ENCODE data around the gene LIN28A. TPM values are rescaled to one million over a fixed set of nuclear protein-coding genes. Genes with fewer than 3 reads are reported as not detected.
A peak's percentile ranks its signal among the peaks of the same experiment; 100 is the strongest.
"Not testable (repeated sequence)": the region's sequence is repeated elsewhere in the genome, so short reads cannot be mapped to it uniquely, and the experiment has no call there.

The LIN28A gene
- total RNA-seq, 1 donor from 2014 or later = not detected

DNA sequence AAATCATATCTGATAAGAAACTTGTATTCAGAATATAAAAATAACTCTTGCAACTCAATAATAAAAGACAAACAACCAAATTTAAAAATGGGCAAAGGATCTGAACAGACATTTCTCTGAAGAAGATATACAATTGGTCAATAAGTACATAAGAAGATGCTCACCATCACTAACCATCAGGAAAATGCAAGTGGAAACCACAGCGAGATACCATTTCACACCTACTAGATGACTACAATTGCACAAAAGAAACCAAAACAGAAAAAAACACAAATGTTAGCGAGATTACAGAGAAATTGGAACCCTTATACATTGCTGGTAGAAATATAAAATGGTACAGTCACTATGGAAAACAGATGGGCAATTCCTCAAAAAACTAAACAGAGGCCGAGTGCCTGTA lies 26.5 kb upstream of the LIN28A start:
- no peak for DNase-seq (ENCODE audit: low spot score)
- no peak for ATAC-seq
- intact Hi-C loops (cut with DNase I) = no loop called here

DNA sequence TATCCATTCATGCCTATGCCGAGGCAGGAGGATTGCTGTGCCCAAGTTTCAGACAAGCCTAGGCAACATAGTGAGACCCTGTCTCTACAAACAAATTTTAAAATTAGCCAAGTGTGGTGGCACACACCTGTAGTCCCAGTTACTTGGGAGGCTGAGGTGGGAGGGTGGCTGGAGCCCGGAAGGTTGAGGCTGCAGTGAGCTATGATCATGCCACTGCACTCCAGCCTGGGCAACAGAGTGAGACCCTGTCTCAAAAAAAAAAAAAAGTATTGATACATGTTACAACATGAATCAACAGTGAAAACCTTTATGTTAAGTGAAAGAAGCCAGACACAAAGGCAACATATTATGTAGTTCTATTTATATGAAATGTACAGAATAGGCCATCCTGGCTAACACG lies 25.6 kb upstream of the LIN28A start:
- DNase-seq (ENCODE audit: low spot score); intact Hi-C loops (cut with DNase I); ATAC-seq: not testable (repeated sequence)

DNA sequence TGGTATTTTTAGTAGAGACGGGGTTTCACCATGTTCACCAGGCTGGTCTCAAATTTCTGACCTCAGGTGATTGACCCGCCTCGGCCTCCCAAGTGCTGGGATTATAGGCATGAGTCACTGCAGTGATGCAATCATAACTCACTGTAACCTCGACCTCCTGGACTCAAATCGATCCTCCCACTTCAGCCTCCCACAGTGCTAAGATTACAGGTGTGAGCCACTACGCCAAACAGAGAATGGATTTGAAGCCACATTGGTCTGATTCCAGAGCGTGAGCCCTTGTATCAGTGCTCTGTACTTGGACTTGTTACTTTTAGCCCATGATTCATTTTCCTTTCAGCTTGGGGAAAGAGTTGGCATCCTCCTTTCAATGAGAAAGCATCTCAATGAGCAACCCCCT lies 23.2 kb upstream of the LIN28A start:
- ATAC-seq (no peak), DNase-seq (ENCODE audit: low spot score) (no peak)
- intact Hi-C loops (cut with DNase I) = no loop called here

DNA sequence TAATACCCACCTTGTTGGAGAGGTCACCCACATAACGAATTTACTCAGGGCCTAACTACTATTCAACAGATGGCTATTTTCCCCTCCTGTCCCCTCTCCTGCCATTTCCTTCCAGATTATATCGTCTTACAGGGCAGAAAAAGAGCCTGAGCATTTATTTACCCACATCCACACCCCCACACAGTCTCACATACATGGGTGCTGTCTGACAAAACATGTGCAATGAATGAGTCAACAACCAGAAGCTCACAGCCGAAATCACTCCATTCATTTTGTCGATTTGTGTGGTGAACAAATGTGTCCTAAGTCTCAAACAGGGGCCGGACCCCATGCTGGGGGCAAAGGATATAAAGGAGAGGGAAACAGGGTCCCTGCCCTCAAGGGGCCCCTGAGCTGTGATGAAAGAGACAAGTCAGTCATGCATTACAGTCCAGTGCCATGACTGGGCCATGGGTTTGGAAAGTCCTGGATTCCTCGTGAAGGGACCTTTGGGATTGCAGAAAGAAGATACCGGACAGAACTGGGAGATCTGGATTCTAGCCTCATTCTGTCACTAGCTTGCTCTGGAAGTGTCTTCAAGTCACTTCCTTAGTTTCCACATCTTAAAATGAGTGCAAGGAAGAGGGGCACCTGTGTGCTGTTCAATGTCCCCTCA lies 21.7 kb upstream of the LIN28A start:
- intact Hi-C loops (cut with DNase I) = no loop called here

DNA sequence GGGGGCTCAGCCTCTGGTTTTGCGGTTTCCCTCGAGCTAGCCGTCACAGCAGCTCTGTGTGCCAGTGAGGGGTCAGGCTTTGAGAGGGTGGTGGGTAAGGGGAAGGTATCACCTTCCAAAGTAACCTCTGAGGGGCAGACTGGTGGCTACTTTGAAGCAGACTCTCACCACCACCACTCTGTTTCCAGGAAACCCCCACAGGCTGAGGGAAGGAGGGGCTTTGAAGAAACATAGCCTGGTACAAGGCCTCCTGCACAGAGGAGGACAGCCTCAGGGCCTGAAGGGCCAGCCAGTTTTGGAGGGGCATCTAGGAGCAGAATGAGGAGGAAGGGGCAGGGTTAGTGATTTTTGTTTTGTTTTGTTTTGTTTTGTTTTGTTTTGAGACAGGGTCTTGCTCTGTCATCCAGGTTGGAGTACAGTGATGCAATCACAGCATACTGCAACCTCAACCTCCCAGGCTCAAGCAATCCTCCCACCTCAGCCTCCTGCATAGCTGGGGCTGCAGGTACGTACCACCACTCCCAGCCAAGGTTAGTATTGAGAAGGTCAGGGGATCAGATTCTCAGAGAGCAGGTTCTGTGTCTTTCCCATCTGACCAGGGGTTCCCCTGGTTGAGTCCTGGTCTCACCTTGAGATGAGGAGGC lies 20.9 kb upstream of the LIN28A start:
- DNase-seq (ENCODE audit: low spot score) = peak; percentile 6
- intact Hi-C loops (cut with DNase I) = no loop called here
- no peak for ATAC-seq

More for the DNA sequence above, 21.7 kb upstream of the LIN28A start:
- ATAC-seq (no peak), DNase-seq (ENCODE audit: low spot score) (no peak)

DNA sequence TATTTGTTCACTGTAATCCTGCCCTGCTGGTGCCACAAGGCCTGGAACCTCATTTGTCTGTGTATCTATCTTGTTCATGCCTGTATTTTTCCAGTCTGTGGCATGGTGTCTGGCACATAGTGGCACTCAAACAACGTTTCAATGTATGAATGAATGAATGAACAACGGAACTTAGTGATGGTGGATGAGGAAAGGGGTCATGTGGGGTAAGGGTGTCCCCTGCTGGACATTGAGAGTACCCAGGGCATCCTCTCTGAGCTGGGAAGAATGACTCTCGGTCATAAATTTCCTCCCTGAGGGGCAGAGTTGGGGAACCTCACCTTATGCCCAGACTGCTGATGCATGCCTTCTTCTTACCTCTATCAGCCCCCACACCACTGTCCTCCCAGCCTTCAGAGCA lies 19.2 kb upstream of the LIN28A start:
- no peak for ATAC-seq
- intact Hi-C loops (cut with DNase I) = no loop called here
- DNase-seq (ENCODE audit: low spot score) = no peak

DNA sequence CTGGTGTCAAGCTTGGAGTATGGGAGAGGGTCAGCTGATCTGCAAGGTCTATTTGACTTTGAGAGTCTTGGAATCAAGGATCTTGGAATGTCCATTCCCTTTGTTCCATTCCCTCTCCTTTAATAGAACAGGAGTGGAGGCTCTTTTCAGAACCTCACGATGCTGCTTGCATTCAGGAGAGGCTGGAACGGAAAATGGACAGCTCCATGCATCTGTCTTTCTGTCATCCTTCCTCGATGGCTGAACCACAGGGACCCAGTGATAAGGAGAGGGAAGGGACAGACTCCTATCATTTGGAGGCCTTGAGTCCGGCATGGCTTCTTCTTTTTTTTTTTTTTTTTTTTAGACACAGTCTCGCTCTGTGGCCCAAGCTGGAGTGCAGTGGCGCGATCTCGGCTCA lies 14.9 kb upstream of the LIN28A start:
- DNase-seq (ENCODE audit: low spot score) = no peak
- ATAC-seq = no peak
- intact Hi-C loops (cut with DNase I) = no loop called here

DNA sequence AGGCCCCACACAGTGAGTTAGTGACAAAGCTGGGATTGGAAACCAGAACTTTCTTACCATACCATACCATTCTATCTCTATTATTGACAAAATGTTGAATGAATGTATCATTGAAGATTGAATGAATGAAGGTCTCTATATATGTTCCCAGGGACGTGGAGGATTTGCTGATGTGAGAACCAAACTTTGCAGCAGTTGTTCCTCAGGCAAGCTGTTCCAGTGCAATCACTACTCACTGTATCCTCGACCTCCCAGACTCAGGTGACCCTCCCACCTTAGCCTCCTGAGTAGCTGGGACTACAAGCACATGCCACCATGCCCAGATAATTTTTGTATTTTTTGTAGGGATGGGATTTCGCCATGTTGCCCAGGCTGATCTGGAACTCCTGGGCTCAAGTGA lies 11.6 kb upstream of the LIN28A start:
- DNase-seq (ENCODE audit: low spot score) (no peak), ATAC-seq (no peak)
- intact Hi-C loops (cut with DNase I) = no loop called here

DNA sequence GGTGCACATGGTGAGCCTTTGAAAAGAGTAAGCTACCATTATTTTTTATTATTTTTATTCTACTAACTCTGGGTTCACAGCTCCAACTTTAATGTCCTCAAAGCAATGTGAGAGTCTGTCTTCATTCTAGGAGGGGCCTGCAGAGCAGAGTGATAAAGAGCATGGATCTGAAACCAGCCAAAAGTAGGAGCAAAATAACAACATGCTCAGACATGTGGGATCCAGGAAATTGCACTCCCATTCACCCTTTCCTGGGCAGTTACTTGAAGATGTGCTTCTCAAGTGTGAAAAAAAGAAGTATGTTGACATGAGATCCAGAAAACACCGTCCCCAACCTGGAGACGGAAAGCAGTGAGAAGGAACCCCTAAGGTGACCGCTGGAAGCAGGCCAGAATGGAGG lies 8.7 kb upstream of the LIN28A start:
- intact Hi-C loops (cut with DNase I) = no loop called here
- DNase-seq (ENCODE audit: low spot score) (no peak), ATAC-seq (no peak)

DNA sequence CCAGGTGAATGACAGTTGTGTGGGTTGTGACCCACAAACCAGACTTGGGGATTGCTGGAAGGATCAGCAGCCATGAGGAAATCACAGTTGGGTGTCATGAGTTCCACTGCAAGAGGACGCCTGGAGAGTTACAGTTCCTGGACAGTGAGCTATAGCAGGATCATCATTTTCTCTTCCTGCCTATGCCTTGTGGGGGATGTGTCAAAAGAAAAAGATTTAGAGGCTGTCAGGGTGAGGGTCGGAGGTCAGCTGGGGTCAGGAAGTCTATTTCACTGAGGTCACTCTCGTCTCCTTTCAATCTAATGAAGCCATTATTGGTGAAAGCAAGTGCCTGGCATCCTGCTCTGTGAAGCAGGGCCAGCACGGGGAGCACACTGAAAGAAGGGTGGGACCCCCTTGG lies 7.0 kb upstream of the LIN28A start:
- DNase-seq (ENCODE audit: low spot score) (no peak), ATAC-seq (no peak)
- intact Hi-C loops (cut with DNase I) = no loop called here

DNA sequence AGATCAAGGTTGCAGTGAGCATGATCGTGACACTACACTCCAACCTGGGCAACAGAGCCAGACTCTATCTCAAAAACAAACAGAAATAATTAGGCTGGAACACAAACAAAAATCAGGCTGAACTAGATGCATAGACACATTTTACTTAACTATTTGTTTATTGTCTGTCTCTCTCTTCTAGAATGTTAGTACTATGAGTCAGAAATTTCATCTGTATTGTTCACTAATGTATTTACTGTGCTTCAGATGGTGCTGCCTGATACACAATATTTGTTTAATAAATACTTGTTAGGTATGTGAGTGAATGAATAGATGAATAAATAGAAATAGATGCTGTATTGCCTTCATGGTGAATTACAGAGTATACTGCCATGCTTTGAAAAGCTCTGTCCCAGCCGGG lies 6.0 kb upstream of the LIN28A start:
- no peak for ATAC-seq
- intact Hi-C loops (cut with DNase I) = no loop called here
- no peak for DNase-seq (ENCODE audit: low spot score)

DNA sequence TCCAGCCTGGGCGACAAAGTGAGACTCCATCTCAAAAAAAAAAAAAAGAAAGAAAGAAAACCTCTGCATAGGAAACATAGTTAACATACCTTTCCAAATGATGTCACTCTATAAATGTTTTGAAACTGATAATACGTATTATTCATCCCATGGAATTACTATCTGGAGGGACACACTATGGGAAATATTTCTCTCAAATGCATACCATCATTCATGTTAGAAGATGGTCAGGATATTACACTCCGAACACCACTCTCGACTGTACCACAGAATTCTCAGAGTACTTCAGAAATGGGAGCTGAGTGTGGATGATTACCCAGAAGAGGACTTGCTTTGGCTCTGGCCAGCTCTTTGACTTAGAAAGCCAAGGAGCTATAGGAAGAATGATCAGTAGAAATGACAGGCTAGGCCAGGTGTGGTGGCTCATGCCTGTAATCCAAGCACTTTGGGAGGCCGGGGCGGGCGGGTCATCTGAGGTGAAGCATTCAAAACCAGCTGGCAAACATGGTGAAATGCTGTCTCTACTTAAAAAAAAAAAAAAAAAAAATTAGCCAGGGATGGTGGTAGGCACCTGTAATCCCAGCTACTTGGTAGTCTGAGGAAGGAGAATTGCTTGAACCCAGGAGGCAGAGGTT lies 5.2 kb upstream of the LIN28A start:
- no peak for DNase-seq (ENCODE audit: low spot score)
- intact Hi-C loops (cut with DNase I) = no loop called here
- ATAC-seq = no peak

DNA sequence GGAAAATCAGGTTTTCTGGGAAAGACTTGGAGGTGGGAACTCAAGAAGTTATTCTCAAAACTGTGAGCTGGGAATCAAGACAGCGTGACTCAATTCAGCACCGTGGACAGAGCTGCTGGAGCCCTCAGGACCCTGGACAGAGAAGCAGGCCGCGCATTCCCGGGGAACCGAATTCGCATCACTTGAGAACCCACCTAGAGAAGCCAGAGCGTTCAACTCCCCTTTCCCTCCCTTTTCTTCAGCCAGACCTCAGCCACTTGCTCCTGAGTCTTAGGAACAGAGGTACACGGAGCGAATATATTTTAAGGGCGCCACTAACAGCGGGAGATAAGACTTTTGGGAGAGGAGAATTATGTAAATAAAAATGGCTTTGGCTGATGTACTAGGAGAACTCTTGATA lies 2.0 kb upstream of the LIN28A start:
- intact Hi-C loops (cut with DNase I) = no loop called here
- peak; percentile 84 for DNase-seq (ENCODE audit: low spot score)
- ATAC-seq = peak; percentile 93

DNA sequence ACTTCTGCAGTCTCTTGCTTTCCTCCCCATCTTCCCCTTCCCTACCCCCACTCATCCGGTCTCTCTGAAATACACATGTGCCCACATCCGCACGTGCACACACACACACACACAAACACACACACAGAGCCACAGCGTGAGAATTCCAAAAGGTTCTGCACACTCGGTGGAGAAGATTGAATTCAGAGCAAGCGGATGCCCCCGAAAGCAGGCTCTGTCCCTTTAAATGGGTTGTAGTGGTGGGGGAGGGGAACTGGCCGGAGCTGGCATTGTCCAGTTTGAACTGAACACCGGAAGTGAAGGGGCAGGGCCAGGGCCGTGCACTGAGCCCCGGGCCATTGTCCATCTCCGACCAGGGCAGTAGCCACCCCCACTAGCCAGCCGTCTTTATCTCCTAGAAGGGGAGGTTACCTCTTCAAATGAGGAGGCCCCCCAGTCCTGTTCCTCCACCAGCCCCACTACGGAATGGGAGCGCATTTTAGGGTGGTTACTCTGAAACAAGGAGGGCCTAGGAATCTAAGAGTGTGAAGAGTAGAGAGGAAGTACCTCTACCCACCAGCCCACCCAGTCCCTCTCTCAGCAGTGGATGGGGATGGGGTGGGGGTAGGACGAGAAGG lies 1.3 kb upstream of the LIN28A start:
- DNase-seq (ENCODE audit: low spot score) (no peak), ATAC-seq (no peak)
- intact Hi-C loops (cut with DNase I) = no loop called here

DNA sequence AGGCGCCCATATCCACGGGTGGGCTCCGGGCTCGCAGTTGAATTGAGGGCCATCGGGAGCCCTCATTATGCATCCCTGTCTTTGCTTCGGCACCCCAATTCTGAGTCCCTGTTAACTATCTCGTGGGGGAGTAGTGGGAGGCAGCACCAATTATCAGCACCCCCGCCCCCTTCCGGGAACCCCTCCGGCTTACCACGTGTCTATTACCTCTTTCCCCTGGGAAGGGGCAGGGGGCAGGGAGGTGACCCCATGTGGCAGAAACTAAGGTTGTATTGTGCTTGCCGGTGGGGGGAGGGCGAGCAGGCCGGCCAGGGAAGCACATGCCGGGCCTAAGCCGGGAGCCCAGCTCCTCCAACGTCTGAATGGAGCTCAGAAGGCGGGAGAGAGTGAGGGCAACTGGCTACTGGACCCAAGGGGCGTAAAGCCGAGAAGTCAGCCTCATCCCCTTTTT lies 1.0 kb downstream of the LIN28A start:
- intact Hi-C loops (cut with DNase I) = no loop called here
- DNase-seq (ENCODE audit: low spot score) (no peak), ATAC-seq (no peak)

DNA sequence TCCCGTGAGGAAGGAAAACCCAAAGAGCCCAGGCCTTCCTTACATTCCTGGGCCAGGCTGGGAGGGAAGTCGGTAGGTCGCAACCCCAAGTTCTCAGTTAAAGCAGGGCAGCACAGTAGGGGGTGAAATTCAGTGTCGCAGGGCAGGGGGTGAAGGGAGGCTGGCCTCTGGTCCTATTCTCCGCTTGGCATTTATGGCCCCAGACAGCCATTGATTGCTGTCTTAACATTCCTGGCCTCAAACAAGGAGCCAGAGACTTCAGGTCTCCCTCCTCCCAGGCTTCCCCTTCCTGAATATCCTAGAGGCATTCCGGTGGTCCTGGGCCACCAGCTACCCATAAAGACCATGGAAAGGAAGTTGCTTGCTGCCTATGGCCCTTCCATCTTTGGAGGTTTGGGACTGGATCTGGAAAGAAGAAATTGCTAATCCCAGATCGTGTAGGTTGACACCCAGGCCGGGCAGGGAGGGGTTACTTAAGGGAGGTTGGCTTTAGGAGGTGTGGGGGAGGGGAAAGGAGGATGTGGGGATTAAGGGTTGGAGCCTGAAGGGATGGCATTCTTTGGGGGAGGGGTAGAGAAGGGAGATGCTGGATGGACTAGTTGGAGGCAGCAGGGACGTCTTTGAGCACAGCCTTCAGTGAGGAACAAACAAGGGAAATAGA lies 1.7 kb downstream of the LIN28A start:
- intact Hi-C loops (cut with DNase I) = no loop called here
- ATAC-seq = no peak
- no peak for DNase-seq (ENCODE audit: low spot score)

DNA sequence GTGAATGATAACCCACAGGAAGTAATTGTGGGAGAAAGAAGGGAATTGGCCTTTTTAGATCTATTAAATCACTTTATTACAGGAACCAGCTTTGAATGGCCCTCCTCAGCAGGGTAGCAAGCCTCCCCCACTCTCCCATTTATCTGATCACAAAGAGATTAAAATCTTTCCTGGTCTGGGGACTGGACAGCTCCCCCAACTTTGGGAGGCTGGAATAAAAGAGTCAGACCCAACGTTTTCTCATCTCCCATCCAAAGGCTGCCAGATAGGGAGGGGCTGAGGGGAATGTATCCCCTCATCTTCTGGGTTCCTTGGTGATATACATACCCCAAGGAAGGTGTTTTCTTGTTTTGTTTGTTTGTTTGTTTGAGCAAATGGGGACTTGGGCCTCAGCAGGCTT lies 2.4 kb downstream of the LIN28A start:
- intact Hi-C loops (cut with DNase I) = no loop called here
- DNase-seq (ENCODE audit: low spot score) (no peak), ATAC-seq (no peak)

DNA sequence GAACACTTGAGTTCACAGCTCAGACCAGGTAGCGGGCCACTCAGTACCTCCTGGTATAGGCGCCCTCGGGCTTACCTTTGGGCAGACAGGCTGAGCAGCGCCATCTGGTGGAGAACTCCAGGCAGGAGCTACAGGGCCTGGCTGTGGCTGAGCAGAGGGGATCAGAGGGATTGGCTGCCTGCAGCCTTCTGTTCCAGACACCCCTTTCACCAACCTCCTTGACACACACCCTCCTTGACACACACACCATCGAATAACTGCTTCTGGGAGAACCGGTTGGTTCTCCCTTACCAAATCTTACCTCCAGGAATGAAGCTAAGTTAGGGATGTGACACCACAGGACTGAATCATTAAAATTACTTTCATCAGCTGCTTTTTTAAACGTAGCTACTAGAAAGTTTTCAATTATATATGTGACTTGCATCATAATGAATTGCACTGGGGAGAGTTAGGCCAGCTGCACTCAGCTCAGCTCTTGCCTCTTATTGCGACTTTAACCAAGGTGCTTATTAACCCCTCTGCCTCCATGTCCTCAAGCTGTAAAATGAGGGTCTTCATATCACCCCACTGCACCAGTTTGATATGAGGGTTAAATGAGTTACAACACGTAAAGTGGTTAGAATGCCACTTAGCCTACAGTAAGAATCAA lies 6.6 kb downstream of the LIN28A start:
- ATAC-seq (peak; percentile 78), DNase-seq (ENCODE audit: low spot score) (peak; percentile 82)
- intact Hi-C loops (cut with DNase I) = no loop called here

DNA sequence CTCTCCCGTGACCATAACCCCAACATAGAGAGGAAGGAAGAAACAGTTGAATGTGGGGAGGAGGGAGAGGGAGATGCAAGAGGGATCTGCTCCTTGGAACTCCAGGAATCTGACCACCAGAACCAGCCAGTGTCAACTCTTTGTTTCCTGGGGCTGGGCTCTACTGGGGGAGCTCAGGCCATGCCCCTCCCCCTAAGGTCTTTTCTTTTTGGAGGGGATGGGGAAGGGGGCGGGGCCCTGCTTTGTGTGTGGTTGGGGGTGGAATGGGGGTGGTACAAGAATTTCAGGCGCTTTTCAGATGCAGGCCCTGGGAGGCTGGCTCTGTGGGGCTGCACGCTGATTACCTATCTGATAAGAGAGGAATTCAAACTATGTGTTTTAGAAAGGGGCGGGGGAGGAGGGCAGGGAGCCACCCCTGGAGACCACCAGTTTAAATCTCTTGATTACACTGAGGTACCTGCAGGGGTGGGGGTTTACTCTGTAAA lies 8.3 kb downstream of the LIN28A start:
- intact Hi-C loops (cut with DNase I) = no loop called here
- no peak for ATAC-seq
- no peak for DNase-seq (ENCODE audit: low spot score)
